ENCODE results near the gene ARL6IP4. TPM values are rescaled to one million over a fixed set of nuclear protein-coding genes. Genes with fewer than 3 reads are reported as not detected.

The ARL6IP4 gene
- total RNA-seq, 1 donor from 2014 or later: 83.8 TPM

DNA sequence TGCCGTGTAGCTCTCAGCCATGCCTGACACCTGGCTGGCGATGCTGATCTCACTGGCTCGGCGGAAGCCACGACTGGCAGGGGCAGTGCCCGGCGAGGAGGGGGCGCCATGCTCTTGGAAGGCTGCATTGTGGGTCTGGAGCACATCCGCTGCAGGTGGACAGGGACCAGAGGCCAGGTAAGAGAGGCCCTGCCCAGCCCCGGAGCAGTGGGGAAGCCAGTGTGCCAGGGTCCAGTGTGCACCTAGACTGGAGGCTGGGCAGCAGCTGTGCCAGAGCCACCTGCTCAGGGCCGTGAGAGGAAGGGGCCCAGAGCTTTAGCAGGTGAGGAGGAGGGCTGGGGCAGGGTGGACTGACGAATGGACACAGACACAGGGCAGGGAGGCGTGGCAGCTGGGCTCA, 10.1 kb downstream of the ARL6IP4 start:
- Mint-ChIP-seq H3K27me3 (ENCODE audit: insufficient read depth, low read depth) (peaks cover 3% of the 10 kb centered on the region), H3K4me3 (no peak overlapping the region), H3K36me3 (no peaks in the 10 kb centered on the region), H3K4me1 (no peaks in the 10 kb centered on the region), H3K27ac (no peak overlapping the region), H3K9me3 (no peaks in the 10 kb centered on the region)
- Histone ChIP-seq H3K9me3 (ENCODE audit: low read depth) (no peaks in the 10 kb centered on the region), H3K4me1 (no peaks in the 10 kb centered on the region), H3K36me3 (no peaks in the 10 kb centered on the region), H2AFZ (replicated peaks) (no peak overlapping the region), H3K4me3 (no peak overlapping the region), H3K27me3 (no peaks in the 10 kb centered on the region), H3K79me2 (ENCODE audit: low read depth) (no peaks in the 10 kb centered on the region), H3F3A (ENCODE audit: low read depth) (no peaks in the 10 kb centered on the region), H3K4me2 (no peak overlapping the region), H4K20me1 (ENCODE audit: low read depth) (no peaks in the 10 kb centered on the region), H3K9ac (no peak overlapping the region), H3K27ac (no peak overlapping the region)
- no peak for TF ChIP-seq EZH2phosphoT487 (IDR thresholded peaks at IDR 0.05)
- TF ChIP-seq EZH2 (IDR thresholded peaks at IDR 0.05): no peak
- TF ChIP-seq, protein P1, sequence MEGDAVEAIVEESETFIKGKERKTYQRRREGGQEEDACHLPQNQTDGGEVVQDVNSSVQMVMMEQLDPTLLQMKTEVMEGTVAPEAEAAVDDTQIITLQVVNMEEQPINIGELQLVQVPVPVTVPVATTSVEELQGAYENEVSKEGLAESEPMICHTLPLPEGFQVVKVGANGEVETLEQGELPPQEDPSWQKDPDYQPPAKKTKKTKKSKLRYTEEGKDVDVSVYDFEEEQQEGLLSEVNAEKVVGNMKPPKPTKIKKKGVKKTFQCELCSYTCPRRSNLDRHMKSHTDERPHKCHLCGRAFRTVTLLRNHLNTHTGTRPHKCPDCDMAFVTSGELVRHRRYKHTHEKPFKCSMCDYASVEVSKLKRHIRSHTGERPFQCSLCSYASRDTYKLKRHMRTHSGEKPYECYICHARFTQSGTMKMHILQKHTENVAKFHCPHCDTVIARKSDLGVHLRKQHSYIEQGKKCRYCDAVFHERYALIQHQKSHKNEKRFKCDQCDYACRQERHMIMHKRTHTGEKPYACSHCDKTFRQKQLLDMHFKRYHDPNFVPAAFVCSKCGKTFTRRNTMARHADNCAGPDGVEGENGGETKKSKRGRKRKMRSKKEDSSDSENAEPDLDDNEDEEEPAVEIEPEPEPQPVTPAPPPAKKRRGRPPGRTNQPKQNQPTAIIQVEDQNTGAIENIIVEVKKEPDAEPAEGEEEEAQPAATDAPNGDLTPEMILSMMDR (IDR thresholded peaks at IDR 0.05): no peak
- DNase-seq (ENCODE audit: low spot score): no peak

DNA sequence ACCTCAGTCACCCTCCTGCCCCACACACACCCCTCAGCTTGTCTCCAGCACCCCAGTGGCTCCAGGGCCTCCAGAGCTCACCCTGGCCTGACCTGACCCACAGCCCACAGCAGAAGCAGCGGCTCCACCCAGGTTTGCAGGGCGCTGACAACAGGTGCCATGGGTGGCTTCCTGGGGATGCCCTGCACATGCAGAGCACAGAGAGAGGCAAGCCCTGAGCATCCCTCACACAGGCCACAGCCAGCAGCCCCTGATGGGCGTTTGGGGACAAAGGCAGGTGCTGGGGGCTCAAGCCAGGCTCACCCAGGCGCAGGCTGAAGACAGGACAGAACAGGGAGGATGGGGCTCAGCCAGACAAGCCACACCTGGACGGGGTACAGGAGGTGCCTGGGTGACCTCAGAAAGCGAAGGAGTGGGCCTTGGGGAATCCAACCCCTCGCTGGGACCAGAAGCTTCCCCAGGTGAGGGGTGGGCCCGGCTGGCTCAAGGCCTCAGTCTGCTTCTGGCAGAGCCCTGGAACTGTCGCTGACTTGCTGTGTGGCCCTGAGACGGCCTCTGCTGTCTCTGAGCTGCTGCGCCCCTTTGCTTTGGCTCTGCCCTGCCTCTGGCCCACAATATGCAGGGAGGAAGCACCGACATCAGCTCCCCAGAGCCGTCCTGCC, 10.6 kb downstream of the ARL6IP4 start:
- H3F3A ChIP-seq (ENCODE audit: low read depth): no peaks in the 10 kb centered on the region
- no peaks in the 10 kb centered on the region for H3K27me3 ChIP-seq
- Mint-ChIP-seq H3K9me3 (no peaks in the 10 kb centered on the region), H3K27ac (no peak overlapping the region), H3K4me3 (no peak overlapping the region), H3K36me3 (no peaks in the 10 kb centered on the region), H3K4me1 (no peaks in the 10 kb centered on the region), H3K27me3 (ENCODE audit: insufficient read depth, low read depth) (peaks cover 3% of the 10 kb centered on the region)
- TF ChIP-seq EZH2phosphoT487 (IDR thresholded peaks at IDR 0.05) (no peak), EZH2 (IDR thresholded peaks at IDR 0.05) (no peak)
- TF ChIP-seq, protein P1 (IDR thresholded peaks at IDR 0.05): no peak
- H3K4me1 ChIP-seq: no peaks in the 10 kb centered on the region
- no peak overlapping the region for H3K27ac ChIP-seq
- no peak overlapping the region for H3K9ac ChIP-seq
- H2AFZ ChIP-seq (replicated peaks): no peak overlapping the region
- H4K20me1 ChIP-seq (ENCODE audit: low read depth): no peaks in the 10 kb centered on the region
- no peaks in the 10 kb centered on the region for H3K36me3 ChIP-seq
- no peak overlapping the region for H3K4me3 ChIP-seq
- no peak overlapping the region for H3K4me2 ChIP-seq
- H3K79me2 ChIP-seq (ENCODE audit: low read depth): no peaks in the 10 kb centered on the region
- no peaks in the 10 kb centered on the region for H3K9me3 ChIP-seq (ENCODE audit: low read depth)
- DNase-seq (ENCODE audit: low spot score): no peak

DNA sequence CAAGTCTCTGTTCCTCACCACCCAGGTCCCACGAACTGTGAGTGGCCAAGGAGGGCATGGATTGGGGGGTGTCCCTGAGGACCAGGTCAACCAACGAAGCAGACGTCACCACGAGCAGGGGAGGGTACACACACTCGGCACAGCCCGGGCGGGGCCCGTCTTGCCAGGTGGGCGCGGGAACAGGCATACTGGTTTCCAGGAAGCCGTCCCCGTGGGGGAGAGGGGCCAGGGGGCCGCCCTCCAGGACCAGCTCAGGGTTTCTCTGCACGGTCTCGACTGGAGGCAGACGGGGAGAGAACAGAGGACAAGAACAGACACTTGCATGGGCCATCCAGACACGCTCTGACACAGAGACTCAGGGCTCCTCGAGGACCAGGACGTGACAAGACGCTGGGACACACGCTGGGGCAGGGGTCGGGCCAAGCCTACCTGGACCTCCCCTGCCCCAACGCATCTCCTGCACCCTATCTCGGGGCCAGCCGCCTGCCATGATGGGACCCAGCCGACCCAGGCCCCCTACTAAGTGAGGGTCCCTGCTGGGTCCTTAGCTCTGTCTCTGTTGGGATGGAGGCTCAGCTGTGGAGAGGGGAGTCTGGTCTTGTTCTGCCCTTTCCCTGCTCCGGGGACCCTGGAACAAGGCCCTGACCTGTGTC, 11.3 kb downstream of the ARL6IP4 start:
- Mint-ChIP-seq H3K4me3 (no peak overlapping the region), H3K27ac (no peak overlapping the region), H3K9me3 (no peaks in the 10 kb centered on the region), H3K4me1 (no peaks in the 10 kb centered on the region), H3K27me3 (ENCODE audit: insufficient read depth, low read depth) (peaks cover 3% of the 10 kb centered on the region), H3K36me3 (no peaks in the 10 kb centered on the region)
- H2AFZ ChIP-seq (replicated peaks): no peak overlapping the region
- DNase-seq (ENCODE audit: low spot score): no peak
- H3K79me2 ChIP-seq (ENCODE audit: low read depth): no peaks in the 10 kb centered on the region
- no peak overlapping the region for H3K9ac ChIP-seq
- H3K4me3 ChIP-seq: no peak overlapping the region
- no peak for TF ChIP-seq EZH2phosphoT487 (IDR thresholded peaks at IDR 0.05)
- no peak for TF ChIP-seq EZH2 (IDR thresholded peaks at IDR 0.05)
- TF ChIP-seq, protein P1 (IDR thresholded peaks at IDR 0.05): no peak
- H3K27me3 ChIP-seq: no peaks in the 10 kb centered on the region
- H3K9me3 ChIP-seq (ENCODE audit: low read depth): no peaks in the 10 kb centered on the region
- H3K27ac ChIP-seq: no peak overlapping the region
- H3K36me3 ChIP-seq: no peaks in the 10 kb centered on the region
- H3K4me2 ChIP-seq: no peak overlapping the region
- no peaks in the 10 kb centered on the region for H3K4me1 ChIP-seq
- H3F3A ChIP-seq (ENCODE audit: low read depth): no peaks in the 10 kb centered on the region
- H4K20me1 ChIP-seq (ENCODE audit: low read depth): no peaks in the 10 kb centered on the region

All from neural progenitor cell (in vitro differentiated cells).